ENCODE data around the gene WASF2.

Gene WASF2

DNA sequence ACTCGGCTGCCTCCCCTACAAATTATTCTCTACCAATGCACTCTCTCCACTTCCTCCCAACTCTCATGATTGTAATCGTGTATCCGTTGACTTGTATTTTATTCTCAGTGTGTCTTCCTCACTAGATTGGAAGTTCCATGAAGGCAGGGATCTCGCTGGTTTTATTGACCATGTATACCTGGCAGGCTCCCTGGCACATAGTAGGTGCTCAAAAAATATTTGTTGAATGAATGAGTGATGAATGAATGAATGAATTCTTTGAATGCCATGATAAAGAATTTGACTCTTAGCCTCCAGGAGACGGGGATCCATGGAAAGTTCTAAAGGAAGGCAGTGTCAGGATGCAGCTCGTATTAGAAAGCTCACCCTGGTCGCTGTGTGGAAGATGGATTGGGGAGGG, 28.8 kb upstream of the WASF2 start:
- Histone ChIP-seq H3K36me3 (no peaks in the 10 kb centered on the region), H3K27me3 (peaks cover 22% of the 10 kb centered on the region), H3K4me3 (ENCODE audit: low read depth in 1 of 2, low read length in 1 of 2) (no peak overlapping the region), H3K27ac (no peak overlapping the region), H3K9me3 (no peaks in the 10 kb centered on the region), H3K4me1 (ENCODE audit: control insufficient read depth in 1 of 2, insufficient read depth in 1 of 2, low read depth in 1 of 2, low read length in 1 of 2) (no peaks in the 10 kb centered on the region)
- TF ChIP-seq, protein P1, sequence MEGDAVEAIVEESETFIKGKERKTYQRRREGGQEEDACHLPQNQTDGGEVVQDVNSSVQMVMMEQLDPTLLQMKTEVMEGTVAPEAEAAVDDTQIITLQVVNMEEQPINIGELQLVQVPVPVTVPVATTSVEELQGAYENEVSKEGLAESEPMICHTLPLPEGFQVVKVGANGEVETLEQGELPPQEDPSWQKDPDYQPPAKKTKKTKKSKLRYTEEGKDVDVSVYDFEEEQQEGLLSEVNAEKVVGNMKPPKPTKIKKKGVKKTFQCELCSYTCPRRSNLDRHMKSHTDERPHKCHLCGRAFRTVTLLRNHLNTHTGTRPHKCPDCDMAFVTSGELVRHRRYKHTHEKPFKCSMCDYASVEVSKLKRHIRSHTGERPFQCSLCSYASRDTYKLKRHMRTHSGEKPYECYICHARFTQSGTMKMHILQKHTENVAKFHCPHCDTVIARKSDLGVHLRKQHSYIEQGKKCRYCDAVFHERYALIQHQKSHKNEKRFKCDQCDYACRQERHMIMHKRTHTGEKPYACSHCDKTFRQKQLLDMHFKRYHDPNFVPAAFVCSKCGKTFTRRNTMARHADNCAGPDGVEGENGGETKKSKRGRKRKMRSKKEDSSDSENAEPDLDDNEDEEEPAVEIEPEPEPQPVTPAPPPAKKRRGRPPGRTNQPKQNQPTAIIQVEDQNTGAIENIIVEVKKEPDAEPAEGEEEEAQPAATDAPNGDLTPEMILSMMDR (IDR thresholded peaks at IDR 0.05): no peak

DNA sequence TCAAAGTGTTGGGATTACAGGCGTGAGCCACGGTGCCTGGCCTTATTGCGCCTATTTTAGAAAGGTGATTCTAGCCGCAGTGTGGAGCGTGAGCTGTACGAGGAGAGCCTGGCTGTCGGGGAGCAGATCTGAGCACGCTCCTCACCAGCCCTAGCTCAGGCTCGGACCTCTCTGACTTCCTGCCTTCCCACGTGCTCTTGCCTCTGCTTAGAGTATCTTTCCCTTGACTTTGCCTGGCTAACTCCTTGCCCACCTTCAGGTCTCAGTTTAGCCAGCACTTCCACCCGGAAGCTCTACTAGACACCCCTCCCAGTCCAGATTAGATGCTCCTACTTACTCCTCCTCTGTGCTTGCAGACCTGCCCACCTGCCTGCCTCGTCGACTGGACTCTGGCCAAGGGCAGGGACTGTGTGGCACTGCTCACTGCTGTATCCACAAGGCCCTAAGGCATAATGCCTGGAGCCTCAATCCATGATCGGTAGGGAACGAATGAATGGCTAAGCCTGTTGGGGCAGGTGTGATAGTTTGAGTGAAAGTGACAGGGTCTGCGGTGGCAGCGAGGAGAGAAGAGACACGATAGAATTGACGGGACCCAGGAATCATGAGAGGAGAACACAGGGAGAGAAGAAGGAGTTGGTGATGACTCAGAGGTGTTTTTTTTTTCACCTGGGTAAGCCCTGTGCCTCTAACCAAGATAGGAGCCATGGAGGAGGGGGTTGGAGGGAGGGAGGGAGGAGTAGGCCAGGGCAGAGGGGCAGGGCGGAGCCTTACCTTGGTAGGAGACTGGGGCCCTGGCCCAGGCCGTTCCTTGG, 28.1 kb upstream of the WASF2 start:
- H3K27ac ChIP-seq: no peak overlapping the region
- no peaks in the 10 kb centered on the region for H3K36me3 ChIP-seq
- TF ChIP-seq, protein P1 (IDR thresholded peaks at IDR 0.05): no peak
- H3K4me1 ChIP-seq (ENCODE audit: control insufficient read depth in 1 of 2, insufficient read depth in 1 of 2, low read depth in 1 of 2, low read length in 1 of 2): no peaks in the 10 kb centered on the region
- H3K4me3 ChIP-seq (ENCODE audit: low read depth in 1 of 2, low read length in 1 of 2): no peak overlapping the region
- no peaks in the 10 kb centered on the region for H3K9me3 ChIP-seq
- peaks cover 22% of the 10 kb centered on the region for H3K27me3 ChIP-seq

DNA sequence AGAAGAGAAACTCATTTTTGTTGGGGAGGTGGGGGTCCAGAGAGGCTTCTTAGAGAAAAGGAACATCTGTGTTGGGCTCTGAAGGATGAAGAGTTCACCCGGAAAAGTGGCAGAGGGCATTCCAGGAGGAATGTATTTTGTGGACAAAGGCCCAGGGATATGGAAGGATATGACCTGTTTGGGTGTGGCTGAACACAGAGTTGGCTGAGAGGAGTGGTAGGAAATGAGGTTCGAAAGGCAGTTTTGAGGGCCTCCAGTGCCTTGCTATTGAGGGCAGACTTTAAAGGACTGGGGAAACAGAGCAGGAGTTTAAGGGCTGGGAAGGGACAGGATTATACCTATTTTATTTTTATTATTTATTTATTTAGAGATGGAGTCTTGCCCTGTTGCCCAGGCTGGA, 27.3 kb upstream of the WASF2 start:
- no peaks in the 10 kb centered on the region for H3K9me3 ChIP-seq
- H3K27me3 ChIP-seq: peaks cover 14% of the 10 kb centered on the region
- H3K4me1 ChIP-seq (ENCODE audit: control insufficient read depth in 1 of 2, insufficient read depth in 1 of 2, low read depth in 1 of 2, low read length in 1 of 2): no peaks in the 10 kb centered on the region
- TF ChIP-seq, protein P1 (IDR thresholded peaks at IDR 0.05): no peak
- H3K27ac ChIP-seq: no peak overlapping the region
- H3K36me3 ChIP-seq: no peaks in the 10 kb centered on the region
- H3K4me3 ChIP-seq (ENCODE audit: low read depth in 1 of 2, low read length in 1 of 2): no peak overlapping the region

DNA sequence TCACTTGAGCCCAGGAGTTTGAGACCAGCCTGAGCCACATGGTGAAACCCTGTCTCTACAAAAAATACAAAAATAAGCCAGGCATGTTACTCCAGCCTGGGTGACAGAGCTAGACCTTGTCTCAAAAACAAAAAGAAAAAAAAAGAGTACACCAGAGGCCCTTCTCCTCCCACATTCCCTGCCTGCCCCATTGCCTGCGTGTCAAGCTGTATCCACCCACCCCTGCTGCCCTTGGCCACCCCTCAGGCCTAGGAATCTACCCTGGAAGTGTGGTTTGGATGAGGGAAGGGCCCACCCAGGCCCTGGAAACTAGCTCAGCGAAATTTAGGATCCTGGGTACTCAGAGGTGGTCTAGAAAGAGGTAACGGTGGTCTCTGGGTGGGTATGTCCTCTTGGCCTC, 25.7 kb upstream of the WASF2 start:
- no peak overlapping the region for H3K27ac ChIP-seq
- TF ChIP-seq, protein P1 (IDR thresholded peaks at IDR 0.05): no peak

DNA sequence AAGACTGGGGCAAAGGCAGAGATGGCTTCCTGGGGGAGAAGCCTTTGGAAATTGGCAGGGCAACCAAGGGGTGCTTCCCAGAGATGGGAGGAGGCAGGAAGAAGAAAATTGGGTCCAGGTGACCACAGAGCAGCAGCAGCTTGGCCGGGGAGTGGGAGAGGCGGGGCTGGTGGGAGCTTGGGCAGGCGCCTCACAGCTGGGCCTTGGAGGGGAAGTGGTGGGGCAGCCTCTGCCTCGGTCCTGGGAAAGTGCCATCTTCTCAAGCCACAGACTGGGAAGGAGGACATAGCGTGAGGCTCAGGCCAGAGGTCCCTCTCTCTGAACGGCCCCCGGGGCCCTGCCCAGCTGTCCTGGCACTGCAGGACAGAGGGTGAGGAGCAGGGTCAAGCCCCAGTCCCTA, 24.0 kb upstream of the WASF2 start:
- no peaks in the 10 kb centered on the region for H3K9me3 ChIP-seq

More for the DNA sequence above, 25.7 kb upstream of the WASF2 start:
- Histone ChIP-seq H3K36me3 (no peaks in the 10 kb centered on the region), H3K4me3 (ENCODE audit: low read depth in 1 of 2, low read length in 1 of 2) (no peak overlapping the region), H3K4me1 (ENCODE audit: control insufficient read depth in 1 of 2, insufficient read depth in 1 of 2, low read depth in 1 of 2, low read length in 1 of 2) (no peaks in the 10 kb centered on the region), H3K9me3 (no peaks in the 10 kb centered on the region), H3K27me3 (no peaks in the 10 kb centered on the region)

More for the DNA sequence above, 24.0 kb upstream of the WASF2 start:
- no peaks in the 10 kb centered on the region for H3K36me3 ChIP-seq
- TF ChIP-seq, protein P1 (IDR thresholded peaks at IDR 0.05): no peak
- no peak overlapping the region for H3K4me3 ChIP-seq (ENCODE audit: low read depth in 1 of 2, low read length in 1 of 2)
- H3K27ac ChIP-seq: no peak overlapping the region
- H3K27me3 ChIP-seq: no peaks in the 10 kb centered on the region
- H3K4me1 ChIP-seq (ENCODE audit: control insufficient read depth in 1 of 2, insufficient read depth in 1 of 2, low read depth in 1 of 2, low read length in 1 of 2): no peaks in the 10 kb centered on the region
